ENCODE data around the gene PCCB. TPM values are rescaled to one million over a fixed set of nuclear protein-coding genes. Genes with fewer than 3 reads are reported as not detected.
"Not testable (repeated sequence)": the region's sequence is repeated elsewhere in the genome, so short reads cannot be mapped to it uniquely, and the experiment has no call there.

Gene PCCB
- total RNA-seq, 6 experiments from 2014 or later, result 85.4 to 146 (median 94.4) TPM

DNA sequence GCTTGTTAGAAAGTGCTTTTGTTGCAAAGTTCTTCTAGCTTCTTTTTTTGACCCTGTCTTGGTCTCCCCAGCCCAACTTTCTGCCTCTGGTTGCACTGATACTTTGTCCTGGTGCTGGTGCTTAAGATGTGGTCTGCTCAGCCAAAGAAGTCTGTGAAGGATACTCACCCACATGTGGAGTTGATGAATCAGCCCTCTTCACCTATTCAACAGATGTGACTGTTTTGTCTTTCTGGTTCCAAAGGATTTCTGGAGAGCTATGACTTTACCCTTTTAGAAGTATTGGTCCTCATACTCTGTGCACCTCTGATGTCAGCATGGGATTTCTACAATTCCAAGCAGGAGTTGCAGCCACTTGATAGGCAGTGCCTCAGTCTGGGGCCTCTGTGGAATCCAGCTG lies 84.1 kb downstream of the PCCB start:
- no peak overlapping the region for H3K4me3 ChIP-seq
- intact Hi-C loops (cut with DNase I), result no loop called here
- H3K4me1 ChIP-seq, result no peaks in the 10 kb centered on the region
- TF ChIP-seq POLR2A (IDR thresholded peaks at IDR 0.05) (no peak), CTCF (IDR thresholded peaks at IDR 0.05) (no peak)
- no peak for ATAC-seq
- peaks cover 0 to 39% (median 12%) of the 10 kb centered on the region in 4 donors for H3K36me3 ChIP-seq
- H3K9me3 ChIP-seq, result no peaks in the 10 kb centered on the region
- no peak for DNase-seq
- no peaks in the 10 kb centered on the region for H3K27me3 ChIP-seq
- H3K27ac ChIP-seq, result no peak overlapping the region

GRCh38 chr3:136334726-136335125 lies 84.6 kb downstream of the PCCB start:
- WGBS (ENCODE audit: insufficient coverage, low coverage, low lambda C conversion rate, missing lambda C conversion rate), result 100% methylated on average over 1 of the region's 6 CpGs
- H3K27me3 ChIP-seq; DNase-seq; H3K27ac ChIP-seq; H3K9me3 ChIP-seq; H3K4me1 ChIP-seq; ATAC-seq; H3K4me3 ChIP-seq; intact Hi-C loops (cut with DNase I): not testable (repeated sequence)
- peaks cover 0 to 37% (median 11%) of the 10 kb centered on the region in 4 donors for H3K36me3 ChIP-seq

DNA sequence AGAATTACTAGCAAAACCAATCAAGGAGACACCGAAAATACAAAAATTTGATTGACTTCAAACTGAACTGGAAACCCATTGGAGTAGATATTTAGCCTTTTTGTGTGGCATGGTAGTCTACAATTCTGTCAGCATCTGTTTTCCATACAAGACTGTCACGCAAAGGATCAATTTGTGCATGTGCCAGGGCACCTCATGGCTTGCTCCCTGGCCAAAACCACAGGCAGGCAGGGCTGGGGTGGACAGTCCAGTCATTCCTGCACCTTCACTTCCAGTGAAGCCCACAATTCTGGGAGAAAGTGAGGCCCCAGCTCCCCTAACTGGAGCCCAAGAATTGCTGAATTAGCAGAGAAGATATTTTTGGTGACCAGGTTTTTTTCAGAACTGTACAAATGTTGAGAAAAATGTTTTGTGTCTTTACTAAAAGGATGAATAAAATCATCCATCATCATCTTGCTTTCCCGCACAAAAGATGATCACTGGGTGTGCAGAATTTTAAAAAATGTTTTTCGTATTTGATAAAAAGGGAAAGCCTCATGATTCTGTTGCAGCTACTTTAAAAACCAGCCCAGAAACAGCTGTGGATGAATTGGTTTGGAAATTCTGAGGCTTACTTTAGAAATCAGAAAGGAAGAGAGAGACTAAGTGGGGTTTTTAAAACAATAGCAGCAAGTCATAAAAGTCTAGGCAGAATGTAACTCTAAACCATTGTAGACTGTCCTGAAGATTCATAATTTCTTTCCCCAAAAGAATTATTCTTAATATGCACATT lies 86.4 kb downstream of the PCCB start:
- DNase-seq (no peak), ATAC-seq (no peak)
- Histone ChIP-seq H3K4me3 (no peak overlapping the region), H3K9me3 (no peaks in the 10 kb centered on the region), H3K36me3 (peaks cover 0 to 38% (median 9%) of the 10 kb centered on the region in 4 donors), H3K27ac (no peak overlapping the region), H3K27me3 (no peaks in the 10 kb centered on the region), H3K4me1 (no peaks in the 10 kb centered on the region)
- TF ChIP-seq POLR2A (IDR thresholded peaks at IDR 0.05), result no peak
- no peak for TF ChIP-seq CTCF (IDR thresholded peaks at IDR 0.05)
- WGBS (ENCODE audit: insufficient coverage, low coverage, low lambda C conversion rate, missing lambda C conversion rate), result 90% methylated on average over 4 of the region's 4 CpGs
- intact Hi-C loops (cut with DNase I), result no loop called here

GRCh38 chr3:136343446-136343845 lies 93.3 kb downstream of the PCCB start:
- WGBS (ENCODE audit: insufficient coverage, low coverage, low lambda C conversion rate, missing lambda C conversion rate), result 41% methylated on average over 2 of the region's 2 CpGs
- Histone ChIP-seq H3K36me3 (peaks cover 0 to 12% (median 2%) of the 10 kb centered on the region in 4 donors), H3K9me3 (no peaks in the 10 kb centered on the region), H3K4me1 (no peaks in the 10 kb centered on the region), H3K27me3 (no peaks in the 10 kb centered on the region), H3K4me3 (no peak overlapping the region), H3K27ac (no peak overlapping the region)
- intact Hi-C loops (cut with DNase I), result no loop called here
- ATAC-seq (peak in 2 of 4 donors; percentile 18 to 75), DNase-seq (no peak)
- no peak for TF ChIP-seq CTCF (IDR thresholded peaks at IDR 0.05)
- TF ChIP-seq POLR2A (IDR thresholded peaks at IDR 0.05), result no peak

GRCh38 chr3:136343873-136344555 lies 93.9 kb downstream of the PCCB start:
- WGBS (ENCODE audit: insufficient coverage, low coverage, low lambda C conversion rate, missing lambda C conversion rate), result 68% methylated on average over 5 of the region's 5 CpGs
- peaks cover 0 to 12% (median 2%) of the 10 kb centered on the region in 4 donors for H3K36me3 ChIP-seq

More at GRCh38 chr3:136343873-136344555, 93.9 kb downstream of the PCCB start:
- DNase-seq (peak in 1 of 3 donors; percentile 88), ATAC-seq (peak; percentile 23 to 94 (median 52))
- H3K9me3 ChIP-seq, result no peaks in the 10 kb centered on the region
- H3K27ac ChIP-seq, result no peak overlapping the region
- H3K27me3 ChIP-seq, result no peaks in the 10 kb centered on the region
- intact Hi-C loops (cut with DNase I), result no loop called here
- H3K4me1 ChIP-seq, result no peaks in the 10 kb centered on the region
- no peak for TF ChIP-seq CTCF (IDR thresholded peaks at IDR 0.05)
- TF ChIP-seq POLR2A (IDR thresholded peaks at IDR 0.05), result no peak
- H3K4me3 ChIP-seq, result no peak overlapping the region

Measured in right lobe of liver (tissue), 6 donors.